Panc1 (cell line): ENCODE measurements around the gene STK31. TPM values are rescaled to one million over a fixed set of nuclear protein-coding genes. Genes with fewer than 3 reads are reported as not detected.
"Not testable (repeated sequence)": the region's sequence is repeated elsewhere in the genome, so short reads cannot be mapped to it uniquely, and the experiment has no call there.

Source experiments
- ATAC-seq: fragments of 200-7000 bp; cut with Tn5 transposase; 2 replicates; pipeline ENCODE4 v1.9.1; 2020; ENCODE audit warnings: mild to moderate bottlenecking, moderate library complexity
- BruUV-seq: library from RNA; stranded (reverse); fragments of 400-500 nt; replicated peaks from 2 replicates; lab custom pipeline; 2021; lab: Mats Ljungman, UMichigan
- CTCF ChIA-PET: fragments of 300-600 bp; sonication (Branson Sonifier 250); formaldehyde crosslinking; loops from one replicate; lab custom pipeline; 2022; ENCODE audit warnings: antibody characterized with exemption; lab: Charles Lee
- POLR2A ChIA-PET: fragments of 300-600 bp; sonication (Branson Sonifier 250); formaldehyde crosslinking; loops from one replicate; lab custom pipeline; 2022; ENCODE audit warnings: antibody characterized with exemption; lab: Charles Lee
- DNase-seq: peaks from one replicate; pipeline ENCODE4 v3.0.0-alpha.2; 2010; ENCODE audit warnings: low read depth, low spot score
- H3K27ac ChIP-seq: 2 replicates; pipeline ENCODE4 v1.5.1; 2011; ENCODE audit warnings: mild to moderate bottlenecking, low read length, inconsistent platforms
- H3K27me3 ChIP-seq: fragments of 200-500 bp; sonication (Bioruptor generic); 2 replicates; pipeline ENCODE4 v1.6.0; 2014; ENCODE audit warnings: low read length, inconsistent platforms; ENCODE audit not compliant: control insufficient read depth, insufficient read depth
- H3K36me3 ChIP-seq: fragments of 200-500 bp; sonication (Bioruptor generic); 2 replicates; pipeline ENCODE4 v1.5.1; 2014; ENCODE audit warnings: inconsistent platforms, mild to moderate bottlenecking, low read length, moderate library complexity; ENCODE audit not compliant: control insufficient read depth, insufficient read depth
- H3K4me1 ChIP-seq: 2 replicates; pipeline ENCODE4 v1.5.1; 2011; ENCODE audit warnings: inconsistent platforms, mild to moderate bottlenecking, low read length, moderate library complexity; ENCODE audit not compliant: control insufficient read depth, insufficient read depth
- H3K4me3 ChIP-seq, 2 experiments: 2 replicates each; pipeline ENCODE4 v1.5.1; 2011 to 2012; ENCODE audit warnings: low read depth in 2 of 2, low read length in 2 of 2, mild to moderate bottlenecking in 2 of 2, inconsistent platforms in 1 of 2, moderate library complexity in 1 of 2
- H3K9me3 ChIP-seq: fragments of 200-500 bp; sonication (Bioruptor generic); 2 replicates; pipeline ENCODE4 v1.5.1; 2014; ENCODE audit warnings: low read depth, mild to moderate bottlenecking, inconsistent platforms, low read length, moderate library complexity; ENCODE audit not compliant: control insufficient read depth, insufficient read depth
- POLR2AphosphoS5 ChIP-seq: IDR thresholded peaks from 2 replicates; pipeline ENCODE4 v1.6.1; 2012; ENCODE audit warnings: mild to moderate bottlenecking, low read depth, low read length, moderate library complexity
- SIN3A ChIP-seq: IDR thresholded peaks from 2 replicates; pipeline ENCODE4 v1.6.1; 2012; ENCODE audit warnings: low read depth, mild to moderate bottlenecking, low read length, moderate library complexity, borderline replicate concordance; ENCODE audit not compliant: insufficient read depth
- TCF7L2 ChIP-seq: IDR thresholded peaks from 2 replicates; pipeline ENCODE4 v1.6.1; 2011; ENCODE audit warnings: mild to moderate bottlenecking, low read depth, low read length, inconsistent platforms
- in situ Hi-C: cut with HindIII; loops from 2 replicates; pipeline ENCODE4 v1.10.0; 2016; ENCODE audit warnings: low sequenced_read_pairs, low pct_unique_long_range_greater_than_20kb
- intact Hi-C: fragments of 100-400 bp; cut with micrococcal nuclease; formaldehyde crosslinking; loops from one replicate; pipeline ENCODE4 v1.10.0; 2022; ENCODE audit not compliant: unreplicated experiment
- total RNA-seq: library from RNA; stranded (reverse); gene quantifications from one replicate; pipeline ENCODE4 v1.2.1, GENCODE V29; 2021; ENCODE audit not compliant: unreplicated experiment
- TF ChIP-seq, protein P1 (sequence below), 2 experiments: IDR thresholded peaks; 2 replicates each; pipeline ENCODE4 v1.6.1; 2011 to 2012; ENCODE audit warnings: low read depth in 2 of 2, control low read depth in 1 of 2, low read length in 1 of 2, mild to moderate bottlenecking in 1 of 2, moderate library complexity in 1 of 2; ENCODE audit not compliant: insufficient read depth in 1 of 2
- TF ChIP-seq, protein P2 (sequence below): fragments of 450-650 bp; IDR thresholded peaks from 2 replicates; pipeline ENCODE4 v1.5.1; 2017; ENCODE audit warnings: mild to moderate bottlenecking

The STK31 gene
- total RNA-seq, 1 experiment from 2014 or later: 1.0 TPM

DNA sequence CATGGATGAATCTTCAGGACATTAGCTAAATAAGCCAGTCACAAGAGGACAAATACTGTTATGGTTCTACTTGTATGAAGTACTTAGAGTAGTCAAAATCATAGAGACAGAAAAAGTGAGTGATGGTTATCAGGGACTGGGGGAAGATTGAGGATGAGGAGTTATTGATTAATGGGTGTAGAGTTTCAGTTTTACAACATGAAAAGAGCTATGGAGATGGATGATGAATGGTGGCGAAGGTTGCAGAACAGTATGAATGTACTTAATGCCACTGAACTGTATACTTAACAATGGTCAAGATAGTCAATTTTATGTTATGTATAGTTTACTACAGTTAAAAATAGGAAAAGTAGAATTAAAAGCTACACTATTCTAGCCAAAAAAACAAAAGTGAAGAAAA, 7.8 kb downstream of the STK31 start:
- Histone ChIP-seq H3K9me3 (no peaks in the 10 kb centered on the region), H3K4me1 (peaks cover 35% of the 10 kb centered on the region), H3K4me3 (no peak overlapping the region), H3K27ac (no peak overlapping the region), H3K27me3 (no peaks in the 10 kb centered on the region), H3K36me3 (no peaks in the 10 kb centered on the region)
- intact Hi-C loops (loop anchor here (10.0 kb wide), 1 partner anchor 443 kb away; no protein-coding TSS in a partner anchor), in situ Hi-C loops (no loop called here)
- no peak for ATAC-seq
- BruUV-seq: no TSS peak
- DNase-seq: no peak
- ChIA-PET POLR2A (no interaction called here), CTCF (no interaction called here)
- no peak for TF ChIP-seq POLR2AphosphoS5
- no peak for TF ChIP-seq TCF7L2
- TF ChIP-seq SIN3A: no peak
- TF ChIP-seq, protein P1, sequence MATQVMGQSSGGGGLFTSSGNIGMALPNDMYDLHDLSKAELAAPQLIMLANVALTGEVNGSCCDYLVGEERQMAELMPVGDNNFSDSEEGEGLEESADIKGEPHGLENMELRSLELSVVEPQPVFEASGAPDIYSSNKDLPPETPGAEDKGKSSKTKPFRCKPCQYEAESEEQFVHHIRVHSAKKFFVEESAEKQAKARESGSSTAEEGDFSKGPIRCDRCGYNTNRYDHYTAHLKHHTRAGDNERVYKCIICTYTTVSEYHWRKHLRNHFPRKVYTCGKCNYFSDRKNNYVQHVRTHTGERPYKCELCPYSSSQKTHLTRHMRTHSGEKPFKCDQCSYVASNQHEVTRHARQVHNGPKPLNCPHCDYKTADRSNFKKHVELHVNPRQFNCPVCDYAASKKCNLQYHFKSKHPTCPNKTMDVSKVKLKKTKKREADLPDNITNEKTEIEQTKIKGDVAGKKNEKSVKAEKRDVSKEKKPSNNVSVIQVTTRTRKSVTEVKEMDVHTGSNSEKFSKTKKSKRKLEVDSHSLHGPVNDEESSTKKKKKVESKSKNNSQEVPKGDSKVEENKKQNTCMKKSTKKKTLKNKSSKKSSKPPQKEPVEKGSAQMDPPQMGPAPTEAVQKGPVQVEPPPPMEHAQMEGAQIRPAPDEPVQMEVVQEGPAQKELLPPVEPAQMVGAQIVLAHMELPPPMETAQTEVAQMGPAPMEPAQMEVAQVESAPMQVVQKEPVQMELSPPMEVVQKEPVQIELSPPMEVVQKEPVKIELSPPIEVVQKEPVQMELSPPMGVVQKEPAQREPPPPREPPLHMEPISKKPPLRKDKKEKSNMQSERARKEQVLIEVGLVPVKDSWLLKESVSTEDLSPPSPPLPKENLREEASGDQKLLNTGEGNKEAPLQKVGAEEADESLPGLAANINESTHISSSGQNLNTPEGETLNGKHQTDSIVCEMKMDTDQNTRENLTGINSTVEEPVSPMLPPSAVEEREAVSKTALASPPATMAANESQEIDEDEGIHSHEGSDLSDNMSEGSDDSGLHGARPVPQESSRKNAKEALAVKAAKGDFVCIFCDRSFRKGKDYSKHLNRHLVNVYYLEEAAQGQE (IDR thresholded peaks at IDR 0.05; ENCODE audit: insufficient read depth in 1 of 2, low read depth in 2 of 2, low read length in 1 of 2): no peak
- TF ChIP-seq, protein P2, sequence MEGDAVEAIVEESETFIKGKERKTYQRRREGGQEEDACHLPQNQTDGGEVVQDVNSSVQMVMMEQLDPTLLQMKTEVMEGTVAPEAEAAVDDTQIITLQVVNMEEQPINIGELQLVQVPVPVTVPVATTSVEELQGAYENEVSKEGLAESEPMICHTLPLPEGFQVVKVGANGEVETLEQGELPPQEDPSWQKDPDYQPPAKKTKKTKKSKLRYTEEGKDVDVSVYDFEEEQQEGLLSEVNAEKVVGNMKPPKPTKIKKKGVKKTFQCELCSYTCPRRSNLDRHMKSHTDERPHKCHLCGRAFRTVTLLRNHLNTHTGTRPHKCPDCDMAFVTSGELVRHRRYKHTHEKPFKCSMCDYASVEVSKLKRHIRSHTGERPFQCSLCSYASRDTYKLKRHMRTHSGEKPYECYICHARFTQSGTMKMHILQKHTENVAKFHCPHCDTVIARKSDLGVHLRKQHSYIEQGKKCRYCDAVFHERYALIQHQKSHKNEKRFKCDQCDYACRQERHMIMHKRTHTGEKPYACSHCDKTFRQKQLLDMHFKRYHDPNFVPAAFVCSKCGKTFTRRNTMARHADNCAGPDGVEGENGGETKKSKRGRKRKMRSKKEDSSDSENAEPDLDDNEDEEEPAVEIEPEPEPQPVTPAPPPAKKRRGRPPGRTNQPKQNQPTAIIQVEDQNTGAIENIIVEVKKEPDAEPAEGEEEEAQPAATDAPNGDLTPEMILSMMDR: no peak

DNA sequence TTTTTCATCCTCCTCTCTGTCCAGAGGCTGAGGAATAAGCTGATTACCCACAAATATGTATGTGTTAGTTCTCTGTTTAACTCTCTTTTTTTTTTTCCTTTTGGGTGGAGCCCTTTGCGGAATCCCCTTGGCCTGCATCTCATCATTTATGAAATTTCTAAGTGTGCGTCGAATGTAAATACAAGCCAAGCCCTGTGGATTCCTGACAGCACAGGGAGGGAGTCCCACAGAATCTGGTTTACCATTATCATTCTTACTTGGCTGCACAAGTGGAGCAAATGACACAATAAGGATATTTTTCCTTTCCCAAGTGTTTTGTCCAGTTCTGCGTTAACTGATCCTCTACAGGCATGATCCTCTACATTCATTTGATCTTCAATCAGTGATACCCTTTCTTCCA, 11.4 kb downstream of the STK31 start:
- no peaks in the 10 kb centered on the region for H3K9me3 ChIP-seq
- POLR2A ChIA-PET: no interaction called here
- ATAC-seq: no peak
- no peaks in the 10 kb centered on the region for H3K36me3 ChIP-seq
- peak overlapping the region; percentile 57; the same call in 1 of the 2 replicates for H3K27ac ChIP-seq
- H3K27me3 ChIP-seq: no peaks in the 10 kb centered on the region
- no TSS peak for BruUV-seq
- no peak overlapping the region for H3K4me3 ChIP-seq
- no peak for TF ChIP-seq POLR2AphosphoS5
- TF ChIP-seq, protein P1 (IDR thresholded peaks at IDR 0.05; ENCODE audit: insufficient read depth in 1 of 2, low read depth in 2 of 2, low read length in 1 of 2): no peak
- no peak for TF ChIP-seq TCF7L2
- no peak for TF ChIP-seq SIN3A
- TF ChIP-seq, protein P2: no peak
- CTCF ChIA-PET: no interaction called here
- in situ Hi-C loops (no loop called here), intact Hi-C loops (no loop called here)
- H3K4me1 ChIP-seq: peaks cover 17% of the 10 kb centered on the region
- no peak for DNase-seq

DNA sequence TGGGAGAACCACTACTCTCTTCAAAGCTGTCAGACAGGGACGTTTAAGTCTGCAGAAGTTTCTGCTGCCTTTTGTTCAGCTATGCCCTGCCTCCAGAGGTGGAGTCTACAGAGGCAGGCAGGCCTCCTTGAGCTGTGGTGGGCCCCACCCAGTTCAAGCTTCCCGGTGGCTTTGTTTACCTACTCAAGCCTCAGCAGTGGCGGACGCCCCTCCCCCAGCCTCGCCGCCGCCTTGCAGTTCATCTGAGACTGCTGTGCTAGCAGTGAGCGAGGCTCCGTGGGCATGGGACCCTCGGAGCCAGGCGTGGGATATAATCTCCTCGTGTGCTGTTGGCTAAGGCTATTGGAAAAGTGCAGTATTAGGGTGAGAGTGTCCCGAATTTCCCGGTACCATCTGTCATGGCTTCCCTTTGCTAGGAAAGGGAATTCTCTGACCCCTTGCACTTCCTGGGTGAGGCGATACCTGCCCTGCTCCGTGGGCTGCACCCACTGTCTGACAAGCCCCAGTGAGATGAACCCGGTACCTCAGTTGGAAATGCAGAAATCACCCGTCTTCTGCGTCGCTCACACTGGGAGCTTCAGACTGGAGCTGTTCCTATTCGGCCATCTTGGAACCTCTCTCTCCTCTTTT, 12.7 kb downstream of the STK31 start:
- POLR2A ChIA-PET, CTCF ChIA-PET, H3K27me3 ChIP-seq, H3K9me3 ChIP-seq, in situ Hi-C loops, H3K36me3 ChIP-seq, intact Hi-C loops, DNase-seq, BruUV-seq: not testable (repeated sequence)
- Histone ChIP-seq H3K4me3 (peak overlapping the region; percentile 32 to 55), H3K27ac (peak overlapping the region; percentile 64), H3K4me1 (peaks cover 17% of the 10 kb centered on the region)
- peak; percentile 35; the same call in 1 of the 2 replicates for ATAC-seq
